GM11168 (cell line): Measurements from ENCODE around the gene ADAM22.

Experiments used
- in situ Hi-C: fragments of 300-500 bp; cut with MboI; formaldehyde crosslinking; loops from one replicate; pipeline ENCODE4 v1.12.0; 2022; ENCODE audit warnings: low sequenced_read_pairs; ENCODE audit not compliant: unreplicated experiment

ADAM22 gene

GRCh38 chr7:88027724-88028123, 93.7 kb downstream of the ADAM22 start:
- in situ Hi-C loops = no loop called here

DNA sequence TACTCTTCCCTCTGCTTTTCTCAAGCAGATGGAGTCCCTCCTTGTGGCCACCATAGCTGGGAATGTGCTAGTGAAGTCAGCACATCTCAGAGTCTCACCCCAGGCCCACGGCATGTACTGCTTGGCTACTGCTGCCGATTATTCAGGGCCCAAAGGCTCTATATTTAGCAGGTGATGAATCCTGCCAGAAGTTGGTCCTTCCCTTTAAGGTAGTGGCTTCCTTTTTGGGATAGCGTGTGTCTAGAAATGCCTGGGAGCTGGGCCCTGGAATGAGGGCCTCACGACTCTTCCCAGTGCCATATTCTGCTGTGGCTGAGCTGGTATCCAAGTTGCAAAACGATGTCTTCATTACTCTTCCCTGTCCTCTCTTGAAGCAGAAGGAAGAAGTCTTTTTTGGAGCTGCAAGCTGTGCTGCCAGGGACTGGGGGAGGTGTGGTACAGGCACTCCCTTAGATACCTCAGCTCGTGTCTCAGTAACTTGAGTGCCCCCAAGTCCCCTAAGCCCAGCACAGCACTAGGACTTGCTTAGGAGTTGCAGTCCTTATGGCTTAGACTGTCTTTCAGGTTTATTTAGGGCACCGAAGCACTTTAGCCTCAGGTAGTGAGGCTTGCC, 100.1 kb downstream of the ADAM22 start:
- in situ Hi-C loops = no loop called here

GRCh38 chr7:88037050-88037449, 103.0 kb downstream of the ADAM22 start:
- in situ Hi-C loops = no loop called here

DNA sequence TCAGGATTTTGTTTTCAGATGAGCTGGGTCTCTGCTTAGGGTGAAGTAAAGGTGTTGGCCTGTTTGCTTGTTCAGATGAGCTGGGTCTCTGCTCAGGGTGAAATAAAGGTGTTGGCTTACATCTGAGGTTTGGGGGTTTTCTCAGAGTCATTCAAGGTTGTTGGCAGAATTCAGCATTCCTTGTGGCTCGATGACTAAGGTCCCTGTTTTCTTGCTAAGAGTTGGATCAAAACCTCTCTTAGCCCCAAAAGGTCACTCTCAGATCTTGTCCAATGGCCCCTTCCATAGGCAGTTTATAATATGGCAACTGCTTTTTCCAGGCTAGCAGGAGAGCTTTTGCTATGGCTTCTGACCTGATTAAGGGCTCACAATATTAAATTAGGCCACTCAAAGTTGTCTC, 106.6 kb downstream of the ADAM22 start:
- in situ Hi-C loops = no loop called here

GRCh38 chr7:88041583-88041982, 107.5 kb downstream of the ADAM22 start:
- in situ Hi-C loops = no loop called here

DNA sequence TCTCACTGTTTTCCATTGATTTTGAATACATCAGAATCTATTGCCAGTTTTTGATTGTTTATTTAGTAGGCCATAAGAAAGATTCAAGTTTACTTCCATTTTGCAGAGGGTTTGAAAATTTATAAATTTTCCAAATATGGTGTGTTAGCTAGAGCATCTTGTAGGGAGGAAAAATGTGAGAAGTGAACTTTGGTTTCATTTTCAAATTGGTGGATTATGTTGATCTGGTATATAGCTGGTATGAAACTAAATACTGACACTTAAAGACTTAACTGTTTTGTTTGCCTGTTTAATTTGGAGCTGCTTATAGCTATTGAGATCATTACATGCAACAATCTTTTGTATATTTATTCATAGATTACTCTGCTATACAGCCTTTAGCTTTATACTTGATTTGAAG, 108.1 kb downstream of the ADAM22 start:
- in situ Hi-C loops = no loop called here

GRCh38 chr7:88042803-88043202, 108.8 kb downstream of the ADAM22 start:
- in situ Hi-C loops = no loop called here

DNA sequence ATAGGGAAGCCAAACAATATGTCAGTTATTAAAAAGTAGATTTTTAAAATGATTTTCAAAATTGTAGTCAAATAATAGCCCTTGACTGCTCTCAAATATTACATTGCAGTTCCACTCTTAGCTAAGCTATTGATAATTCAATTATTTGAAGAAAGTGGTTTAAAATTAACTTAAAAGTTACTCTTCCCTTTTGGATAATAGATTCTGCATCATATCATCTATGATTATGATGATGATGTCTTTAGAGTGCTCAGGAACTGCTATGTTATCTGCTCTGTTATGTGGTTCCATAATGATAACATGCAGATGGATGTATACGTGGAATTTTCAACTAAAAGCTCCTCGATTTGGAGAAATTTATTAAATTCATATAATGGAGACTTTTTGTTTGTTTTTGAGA, 110.0 kb downstream of the ADAM22 start:
- in situ Hi-C loops = no loop called here

DNA sequence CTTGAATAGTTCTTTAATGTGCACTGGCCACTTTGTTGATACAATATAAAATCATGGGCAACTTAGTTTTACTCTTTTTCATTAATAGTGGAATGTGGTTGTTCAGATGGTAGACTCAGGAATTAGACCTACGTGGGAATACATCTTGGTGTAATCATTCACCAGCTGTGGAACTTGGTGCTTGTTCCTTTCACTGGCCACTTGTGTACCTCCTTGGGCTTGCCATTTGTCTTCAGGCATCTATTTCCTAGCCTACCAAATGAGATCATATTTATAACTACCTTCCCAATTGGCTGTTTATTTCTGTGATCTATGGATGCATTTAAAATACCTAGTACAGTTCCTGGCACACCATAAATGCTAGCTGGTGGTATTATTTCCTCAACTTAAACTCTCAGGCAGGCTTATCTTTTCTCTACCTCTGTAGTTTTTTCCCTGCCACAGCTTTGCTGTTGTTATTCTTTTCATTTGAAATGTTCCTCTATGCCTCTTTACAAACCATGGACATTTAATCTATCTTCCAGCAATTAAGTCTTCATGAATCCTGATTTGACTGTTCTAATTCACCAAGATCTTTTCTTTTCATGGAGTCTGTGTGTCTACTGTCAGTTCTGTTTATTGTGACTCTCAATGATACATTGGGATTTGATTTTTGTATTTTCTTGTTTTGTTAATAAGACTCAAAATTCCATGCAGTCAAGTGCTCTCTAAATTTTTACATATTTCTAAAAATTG, 113.0 kb downstream of the ADAM22 start:
- in situ Hi-C loops = no loop called here

DNA sequence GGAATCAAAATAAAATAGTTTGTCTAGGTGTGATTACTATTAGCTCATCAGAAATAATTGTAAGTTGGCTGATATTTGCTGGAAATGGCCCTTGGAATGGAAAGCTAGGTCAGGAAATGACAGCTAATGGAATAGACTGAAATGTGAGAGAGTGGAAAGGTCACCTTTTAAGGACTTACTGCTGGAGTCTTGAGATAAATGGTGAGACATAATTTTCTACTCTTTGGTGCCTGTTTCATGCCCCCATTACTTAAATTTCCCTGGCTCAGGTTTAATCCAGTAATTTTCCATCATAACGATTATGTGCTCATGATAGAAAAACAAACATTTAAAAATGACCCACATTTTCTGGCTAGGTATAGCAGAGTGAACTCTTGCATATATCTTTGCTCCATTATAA, 123.6 kb downstream of the ADAM22 start:
- in situ Hi-C loops = no loop called here

GRCh38 chr7:88062238-88062637, 128.2 kb downstream of the ADAM22 start:
- in situ Hi-C loops = no loop called here

- in situ Hi-C loops = loop anchor here (5.0 kb wide), 1 partner anchor 43 kb away; no protein-coding TSS in a partner anchor
Observed at GRCh38 chr7:88069093-88069492, 135.0 kb downstream of the ADAM22 start.

- in situ Hi-C loops = no loop called here
Observed at GRCh38 chr7:88071994-88072714, 138.1 kb downstream of the ADAM22 start.

- in situ Hi-C loops = no loop called here
Observed at GRCh38 chr7:88072715-88073055, 138.6 kb downstream of the ADAM22 start.

GRCh38 chr7:88073626-88074025, 139.6 kb downstream of the ADAM22 start:
- in situ Hi-C loops = no loop called here

GRCh38 chr7:88075216-88075615, 141.2 kb downstream of the ADAM22 start:
- in situ Hi-C loops = no loop called here

DNA sequence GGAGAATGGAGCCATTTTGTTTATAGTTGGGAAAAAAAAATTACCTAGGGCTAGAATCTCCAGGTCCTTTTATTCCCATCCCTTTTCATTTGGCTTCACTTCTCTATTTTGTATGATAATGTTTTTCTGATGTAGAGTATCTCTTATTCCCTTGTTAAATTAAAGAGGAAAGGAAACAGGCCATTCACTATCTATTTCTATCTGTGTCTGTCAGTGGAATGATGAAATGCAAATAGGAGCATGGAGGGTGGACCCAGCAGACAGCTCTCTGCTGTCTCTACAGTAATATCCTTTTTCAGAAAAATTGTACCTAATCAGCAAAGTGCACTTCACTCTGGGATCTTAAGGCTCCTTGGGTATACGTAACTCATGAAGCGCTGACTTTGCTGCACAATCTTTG, 149.8 kb downstream of the ADAM22 start:
- in situ Hi-C loops = no loop called here

GRCh38 chr7:88089561-88089960, 155.5 kb downstream of the ADAM22 start:
- in situ Hi-C loops = no loop called here

- in situ Hi-C loops = no loop called here
Observed at GRCh38 chr7:88090240-88090639, 156.2 kb downstream of the ADAM22 start.

DNA sequence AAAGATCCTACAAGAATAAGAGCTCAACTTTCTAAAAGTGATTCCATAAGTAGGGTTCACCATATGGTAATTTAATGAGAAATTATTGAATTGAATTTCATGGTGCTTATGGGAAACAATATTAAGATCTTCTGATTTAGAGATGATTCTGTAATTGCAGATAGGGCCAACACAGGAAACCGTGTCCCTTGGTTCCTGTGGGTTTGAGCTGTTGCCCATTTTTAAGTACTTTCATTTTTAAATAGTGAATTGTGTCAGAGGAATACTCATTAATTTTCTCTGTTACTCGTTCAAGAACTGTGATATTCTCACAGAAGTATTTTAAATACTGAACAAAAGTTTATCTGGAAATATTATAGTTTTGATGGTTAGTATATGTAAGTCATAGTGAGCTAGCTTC, 156.6 kb downstream of the ADAM22 start:
- in situ Hi-C loops = no loop called here

DNA sequence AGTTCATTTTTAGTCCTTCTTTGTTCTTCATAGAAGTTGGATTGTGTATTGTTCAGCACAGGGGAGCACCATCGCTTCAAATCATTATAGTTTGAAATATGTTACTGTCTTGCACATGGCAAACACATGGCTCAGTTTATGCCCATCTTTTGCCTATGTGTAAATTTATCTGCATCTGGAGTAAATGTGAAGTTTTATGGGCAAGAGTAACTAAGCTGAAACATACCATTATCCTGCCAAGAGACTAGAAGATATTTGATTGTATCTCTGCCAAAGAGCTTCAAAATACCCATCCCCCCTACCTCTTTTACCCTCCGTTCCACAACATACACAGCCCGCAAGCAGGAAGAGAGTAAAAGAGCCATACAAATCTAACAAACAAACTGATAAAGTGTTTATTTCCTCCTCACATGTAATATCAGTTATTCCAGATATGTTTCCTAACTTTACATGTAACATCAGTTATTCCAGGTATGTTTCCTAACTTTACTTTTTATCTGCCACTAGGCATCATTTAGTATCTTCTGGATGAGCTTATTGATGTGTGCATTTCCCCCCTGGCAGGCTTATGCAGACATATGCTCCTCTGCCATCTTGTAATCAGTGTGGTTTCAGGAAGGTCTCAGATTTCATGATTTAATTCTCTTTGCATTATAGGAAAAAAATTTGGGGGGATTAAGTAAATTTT, 158.1 kb downstream of the ADAM22 start:
- in situ Hi-C loops = no loop called here
